NCI-H2081 (cell line): ENCODE measurements around the gene MCTP1.

ENCODE experiments used
- DNase-seq, 2 experiments: peaks; one replicate each; lab custom pipeline; 2025; lab: John Stamatoyannopoulos, UW

MCTP1 gene

DNA sequence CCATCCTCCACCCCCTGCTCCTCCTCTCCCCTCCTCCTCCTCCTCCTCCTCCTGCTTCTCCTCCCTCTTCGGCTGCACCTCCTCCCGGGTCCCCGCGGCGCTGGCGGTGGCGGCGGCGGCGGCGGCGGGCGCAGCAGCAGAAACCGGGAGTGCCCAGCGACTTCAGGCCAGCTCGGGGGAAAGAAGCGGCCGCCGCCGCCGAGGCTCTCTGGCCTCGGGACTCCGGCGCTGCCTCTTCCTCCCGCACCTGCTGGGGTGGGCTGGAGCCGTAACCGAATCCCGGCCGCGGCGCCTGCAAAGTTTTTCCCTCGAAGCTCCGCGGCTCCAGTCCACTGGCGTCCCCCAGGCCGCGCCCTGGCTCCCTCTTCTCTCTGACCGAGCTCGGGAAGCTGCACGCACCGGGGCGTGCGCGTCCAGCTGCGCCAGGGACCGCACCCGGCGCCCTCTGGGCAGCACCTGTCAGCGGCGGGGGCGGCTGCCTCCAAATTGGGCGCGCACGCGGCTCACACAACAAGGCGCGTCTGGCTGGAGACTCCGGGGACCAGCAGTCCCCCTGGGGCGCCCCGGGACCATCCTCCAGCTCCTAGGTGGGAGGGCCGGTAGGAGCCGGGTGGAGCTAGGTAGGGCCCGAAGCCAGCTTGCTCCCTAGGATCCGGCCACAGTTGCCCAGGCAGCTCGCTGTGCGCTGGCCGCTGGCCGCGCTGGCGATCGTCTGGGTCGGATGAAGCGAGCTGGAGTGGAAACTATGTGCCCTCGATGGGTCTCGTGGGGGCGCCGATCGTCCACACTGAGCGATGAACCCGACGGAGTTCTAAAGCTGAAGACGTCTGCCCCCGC is at the start of gene MCTP1:
Gene MCTP1 (minus strand): TSS at position 523 of the 837 bp plus-strand sequence.
- peak; percentile 38 to 53 for DNase-seq

DNA sequence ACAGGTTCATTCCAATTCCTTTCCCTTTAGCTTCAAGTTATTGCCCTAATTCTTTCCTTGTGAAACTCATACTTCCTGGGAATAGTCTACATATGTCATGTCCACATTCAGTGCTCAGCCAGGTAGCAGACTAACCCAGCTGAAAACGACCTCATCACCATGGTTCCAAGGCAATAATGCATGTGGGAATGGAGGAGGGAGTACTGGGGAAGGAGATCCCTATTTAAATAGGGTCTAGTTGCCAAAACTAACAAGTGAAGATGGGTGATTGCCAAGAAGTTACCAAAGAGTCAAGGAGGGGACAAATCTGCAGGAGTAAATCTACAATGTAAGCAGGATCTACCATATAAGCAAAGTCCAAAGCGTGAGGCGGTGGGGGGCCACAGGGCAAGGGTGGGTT is 47.3 kb upstream of the MCTP1 start:
- DNase-seq = no peak

- no peak for DNase-seq
Observed at GRCh38 chr5:95331358-95331757, 46.5 kb upstream of the MCTP1 start.

GRCh38 chr5:95327211-95327610 is 42.3 kb upstream of the MCTP1 start:
- DNase-seq = no peak

- DNase-seq = no peak
Observed at GRCh38 chr5:95317687-95318086, 32.8 kb upstream of the MCTP1 start.

- DNase-seq = no peak
Observed at GRCh38 chr5:95317085-95317484, 32.2 kb upstream of the MCTP1 start.

- no peak for DNase-seq
Observed at GRCh38 chr5:95304711-95305110, 19.8 kb upstream of the MCTP1 start.

- DNase-seq = no peak
Observed at GRCh38 chr5:95298651-95299050, 13.8 kb upstream of the MCTP1 start.

- no peak for DNase-seq
Observed at GRCh38 chr5:95296291-95296690, 11.4 kb upstream of the MCTP1 start.

DNA sequence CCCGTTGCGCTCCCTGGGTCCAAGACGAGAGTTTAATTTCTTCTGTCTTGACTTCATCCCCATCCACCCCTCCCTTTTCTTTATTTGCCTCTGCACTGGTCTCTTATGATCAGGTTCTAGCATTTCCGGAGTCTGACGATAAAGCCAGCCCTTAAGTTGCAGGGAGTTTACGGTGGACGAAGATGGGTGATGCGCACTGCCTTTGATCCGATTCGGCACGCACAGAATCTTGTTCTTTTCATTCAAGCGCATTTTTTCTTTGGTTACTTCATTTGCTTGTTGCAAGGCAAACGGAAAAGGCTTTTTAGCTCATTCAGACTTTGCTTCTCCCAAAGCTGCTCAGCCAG is 488 bp upstream of the MCTP1 start:
- no peak for DNase-seq

- peak; percentile 20 to 55 for DNase-seq
Observed at GRCh38 chr5:95283761-95284571, 928 bp downstream of the MCTP1 start.

GRCh38 chr5:95283022-95283615 is 1.8 kb downstream of the MCTP1 start:
- no peak for DNase-seq

- DNase-seq = no peak
Observed at GRCh38 chr5:95281226-95281625, 3.7 kb downstream of the MCTP1 start.

DNA sequence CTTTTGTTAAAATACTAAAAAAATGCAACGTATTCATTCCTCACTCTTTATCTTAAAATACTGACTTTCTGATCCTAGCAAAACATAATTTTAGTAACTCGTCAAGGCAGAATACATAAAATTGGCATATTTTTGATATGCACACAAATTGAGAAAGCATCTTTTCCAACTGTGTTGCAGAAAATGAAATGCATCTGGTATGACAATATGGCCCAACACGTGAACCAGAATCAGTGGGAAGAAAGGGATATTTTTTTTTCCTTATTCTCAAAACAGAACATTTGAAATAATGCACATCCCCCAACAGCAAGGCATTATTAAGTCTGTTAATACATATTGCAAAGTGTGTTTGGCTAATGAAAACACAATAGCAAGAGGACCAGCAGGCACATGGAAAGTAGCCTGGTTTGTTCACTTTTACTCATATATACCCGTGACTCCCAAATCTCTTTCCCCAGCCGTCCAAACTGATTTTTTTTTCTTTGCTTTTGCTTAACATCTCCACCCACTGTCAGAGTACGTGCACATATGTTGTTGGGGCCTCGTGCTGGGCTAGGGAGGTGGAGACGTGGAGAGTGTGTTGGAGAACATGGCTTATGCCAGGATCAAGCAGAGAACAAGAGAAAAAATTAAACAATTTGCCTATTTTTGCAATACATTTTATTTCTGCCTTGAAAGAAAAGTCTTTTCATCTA is 4.3 kb downstream of the MCTP1 start:
- DNase-seq = no peak

- no peak for DNase-seq
Observed at GRCh38 chr5:95274011-95274410, 10.9 kb downstream of the MCTP1 start.

GRCh38 chr5:95272316-95272929 is 12.5 kb downstream of the MCTP1 start:
- no peak for DNase-seq

GRCh38 chr5:95262933-95263660 is 21.8 kb downstream of the MCTP1 start:
- no peak for DNase-seq

GRCh38 chr5:95261437-95262175 is 23.3 kb downstream of the MCTP1 start:
- DNase-seq = no peak

DNA sequence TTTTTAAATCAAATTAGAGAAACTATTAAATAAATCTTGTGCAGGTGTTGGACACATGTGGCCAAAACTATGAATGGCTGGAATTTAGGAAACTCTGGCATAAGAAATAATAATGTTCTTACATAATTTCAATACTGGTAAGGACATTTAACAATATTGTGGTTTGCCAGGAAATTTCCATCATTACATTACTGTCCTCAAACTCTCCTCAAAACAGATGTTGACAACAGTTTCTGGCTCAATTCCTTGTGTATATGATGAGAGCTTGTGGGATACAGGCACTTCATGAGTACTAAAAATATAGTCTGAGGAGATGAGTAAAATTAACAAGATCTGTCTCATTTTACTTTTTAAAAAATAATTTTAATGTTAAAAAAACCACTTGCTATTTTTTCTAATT is 27.9 kb downstream of the MCTP1 start:
- DNase-seq = no peak

DNA sequence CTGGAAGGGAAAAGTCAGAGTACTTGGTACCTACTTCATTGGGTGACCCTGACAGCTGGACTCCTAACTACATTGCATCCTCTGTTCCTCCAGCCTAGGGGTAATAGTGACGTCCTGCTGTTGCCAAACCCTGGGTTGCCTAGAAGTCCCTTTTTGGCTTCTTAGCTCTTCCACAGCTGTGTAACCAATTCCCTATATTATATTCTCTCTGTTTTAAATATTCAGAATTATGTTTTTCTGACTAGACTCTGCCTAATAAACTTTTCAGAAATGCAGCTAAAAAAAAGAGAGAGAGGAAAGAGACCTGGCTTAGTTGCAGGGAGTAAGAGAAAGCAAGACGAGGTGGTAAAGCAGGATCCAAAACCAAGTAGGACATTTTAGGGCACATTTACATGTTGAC is 28.4 kb downstream of the MCTP1 start:
- no peak for DNase-seq
